ENCODE data around the gene NLRP6.
"Not testable (repeated sequence)": the region's sequence is repeated elsewhere in the genome, so short reads cannot be mapped to it uniquely, and the experiment has no call there.

The NLRP6 gene

GRCh38 chr11:236774-237767, 41.1 kb upstream of the NLRP6 start, which contains the start of gene PSMD13:
TSS of gene PSMD13 (plus strand) at chr11:236976. CDS start at chr11:237050, 74 bp downstream.
- Histone ChIP-seq H3K4me3 (ENCODE audit: low read length) (peak within 1 kb of the TSS; percentile 99), H3K27me3 (ENCODE audit: control insufficient read depth, low read length) (no peaks in the 10 kb centered on the region), H3K4me2 (ENCODE audit: low read length) (peak within 1 kb of the TSS; percentile 99), H3K79me2 (ENCODE audit: control insufficient read depth, low read length) (peaks cover 61% of the 10 kb centered on the region), H3F3A (ENCODE audit: control insufficient read depth, insufficient read depth) (peaks cover 3% of the 10 kb centered on the region; the same call in 1 of the 2 replicates), H3K9me2 (replicated peaks; ENCODE audit: control insufficient read depth, low read length) (no peaks in the 10 kb centered on the region), H3K27ac (ENCODE audit: low read depth, low read length) (peak within 1 kb of the TSS; percentile 91), H4K20me1 (ENCODE audit: control insufficient read depth, insufficient read depth, low read depth, low read length) (no peaks in the 10 kb centered on the region; the same call in 1 of the 2 replicates), H3K9me3 (ENCODE audit: control insufficient read depth, insufficient read depth, low read length) (no peaks in the 10 kb centered on the region), H3K36me3 (ENCODE audit: control insufficient read depth, low read length) (peaks cover 38% of the 10 kb centered on the region), H3K4me1 (ENCODE audit: control insufficient read depth, low read length) (peaks cover 20% of the 10 kb centered on the region)
- TF ChIP-seq, protein P1, sequence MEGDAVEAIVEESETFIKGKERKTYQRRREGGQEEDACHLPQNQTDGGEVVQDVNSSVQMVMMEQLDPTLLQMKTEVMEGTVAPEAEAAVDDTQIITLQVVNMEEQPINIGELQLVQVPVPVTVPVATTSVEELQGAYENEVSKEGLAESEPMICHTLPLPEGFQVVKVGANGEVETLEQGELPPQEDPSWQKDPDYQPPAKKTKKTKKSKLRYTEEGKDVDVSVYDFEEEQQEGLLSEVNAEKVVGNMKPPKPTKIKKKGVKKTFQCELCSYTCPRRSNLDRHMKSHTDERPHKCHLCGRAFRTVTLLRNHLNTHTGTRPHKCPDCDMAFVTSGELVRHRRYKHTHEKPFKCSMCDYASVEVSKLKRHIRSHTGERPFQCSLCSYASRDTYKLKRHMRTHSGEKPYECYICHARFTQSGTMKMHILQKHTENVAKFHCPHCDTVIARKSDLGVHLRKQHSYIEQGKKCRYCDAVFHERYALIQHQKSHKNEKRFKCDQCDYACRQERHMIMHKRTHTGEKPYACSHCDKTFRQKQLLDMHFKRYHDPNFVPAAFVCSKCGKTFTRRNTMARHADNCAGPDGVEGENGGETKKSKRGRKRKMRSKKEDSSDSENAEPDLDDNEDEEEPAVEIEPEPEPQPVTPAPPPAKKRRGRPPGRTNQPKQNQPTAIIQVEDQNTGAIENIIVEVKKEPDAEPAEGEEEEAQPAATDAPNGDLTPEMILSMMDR (IDR thresholded peaks at IDR 0.05; ENCODE audit: low read depth, low read length, poor library complexity, severe bottlenecking): no peak
- no peak for TF ChIP-seq EZH2phosphoT487 (IDR thresholded peaks at IDR 0.05; ENCODE audit: borderline replicate concordance, low read length)

- Histone ChIP-seq H3K4me2 (ENCODE audit: low read length) (peak overlapping the region; percentile 99), H3K36me3 (ENCODE audit: control insufficient read depth, low read length) (peaks cover 49% of the 10 kb centered on the region), H3K4me3 (ENCODE audit: low read length) (peak overlapping the region; percentile 99)
Measured at GRCh38 chr11:238346-238745, 39.9 kb upstream of the NLRP6 start.

DNA sequence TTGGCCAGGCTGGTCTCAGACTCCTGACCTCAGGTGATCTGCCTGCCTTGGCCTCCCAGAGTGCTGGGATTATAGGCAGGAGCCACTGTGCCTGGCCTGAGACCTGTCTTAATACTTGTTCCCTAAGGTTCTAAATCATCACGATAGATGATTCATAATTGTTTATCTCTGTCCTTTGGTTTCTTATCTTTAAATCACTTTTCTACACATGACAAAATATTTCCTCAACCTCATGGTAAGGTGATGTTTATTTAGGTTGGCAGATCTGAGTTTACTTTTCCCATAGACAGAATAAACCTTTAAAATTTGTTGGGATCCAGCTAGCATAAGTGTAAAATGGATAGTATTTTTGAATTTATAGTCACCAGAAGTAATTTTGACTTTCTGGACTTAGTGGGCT, 37.9 kb upstream of the NLRP6 start:
- no peaks in the 10 kb centered on the region for H3K9me3 ChIP-seq (ENCODE audit: control insufficient read depth, insufficient read depth, low read length)
- peaks cover 69% of the 10 kb centered on the region for H3K36me3 ChIP-seq (ENCODE audit: control insufficient read depth, low read length)
- H3K4me3 ChIP-seq (ENCODE audit: low read length): no peak overlapping the region
- peaks cover 69% of the 10 kb centered on the region for H3K79me2 ChIP-seq (ENCODE audit: control insufficient read depth, low read length)
- peaks cover 3% of the 10 kb centered on the region; the same call in 1 of the 2 replicates for H3F3A ChIP-seq (ENCODE audit: control insufficient read depth, insufficient read depth)
- no peaks in the 10 kb centered on the region for H3K9me2 ChIP-seq (replicated peaks; ENCODE audit: control insufficient read depth, low read length)
- no peaks in the 10 kb centered on the region; the same call in 1 of the 2 replicates for H4K20me1 ChIP-seq (ENCODE audit: control insufficient read depth, insufficient read depth, low read depth, low read length)
- peaks cover 17% of the 10 kb centered on the region for H3K4me1 ChIP-seq (ENCODE audit: control insufficient read depth, low read length)
- H3K27me3 ChIP-seq (ENCODE audit: control insufficient read depth, low read length): no peaks in the 10 kb centered on the region
- no peak overlapping the region for H3K4me2 ChIP-seq (ENCODE audit: low read length)
- no peak overlapping the region for H3K27ac ChIP-seq (ENCODE audit: low read depth, low read length)
- TF ChIP-seq EZH2phosphoT487 (IDR thresholded peaks at IDR 0.05; ENCODE audit: borderline replicate concordance, low read length): no peak
- TF ChIP-seq, protein P1 (IDR thresholded peaks at IDR 0.05; ENCODE audit: low read depth, low read length, poor library complexity, severe bottlenecking): no peak

More at GRCh38 chr11:238346-238745, 39.9 kb upstream of the NLRP6 start:
- not testable (repeated sequence) for H3K27ac ChIP-seq (ENCODE audit: low read depth, low read length); H3K9me2 ChIP-seq (replicated peaks; ENCODE audit: control insufficient read depth, low read length); H3K27me3 ChIP-seq (ENCODE audit: control insufficient read depth, low read length); H3F3A ChIP-seq (ENCODE audit: control insufficient read depth, insufficient read depth); H4K20me1 ChIP-seq (ENCODE audit: control insufficient read depth, insufficient read depth, low read depth, low read length); H3K9me3 ChIP-seq (ENCODE audit: control insufficient read depth, insufficient read depth, low read length)
- peaks cover 20% of the 10 kb centered on the region for H3K4me1 ChIP-seq (ENCODE audit: control insufficient read depth, low read length)
- H3K79me2 ChIP-seq (ENCODE audit: control insufficient read depth, low read length): peaks cover 67% of the 10 kb centered on the region

DNA sequence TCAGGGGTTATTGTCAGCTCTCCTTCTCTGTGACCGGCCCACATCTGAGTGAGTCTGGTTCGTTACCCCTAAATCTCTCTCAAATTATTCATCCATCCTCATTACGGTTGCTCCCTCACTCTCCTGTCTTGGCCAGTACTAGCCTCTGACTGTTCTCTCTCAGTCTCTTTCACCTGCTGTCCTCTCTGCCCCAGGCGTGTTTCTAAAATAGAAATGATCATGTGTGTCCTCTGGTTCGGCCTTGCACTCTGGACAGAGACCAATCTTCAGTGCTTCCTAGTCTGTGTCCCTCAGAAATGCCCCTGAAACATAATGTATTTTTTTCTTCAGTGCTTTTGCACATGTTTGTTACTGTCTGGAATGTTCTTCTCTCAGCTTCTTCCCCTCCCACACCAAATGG, 36.6 kb upstream of the NLRP6 start:
- H3K27ac ChIP-seq (ENCODE audit: low read depth, low read length): no peak overlapping the region
- no peaks in the 10 kb centered on the region for H3K27me3 ChIP-seq (ENCODE audit: control insufficient read depth, low read length)
- H3K36me3 ChIP-seq (ENCODE audit: control insufficient read depth, low read length): peaks cover 82% of the 10 kb centered on the region
- peaks cover 13% of the 10 kb centered on the region for H3K4me1 ChIP-seq (ENCODE audit: control insufficient read depth, low read length)
- no peaks in the 10 kb centered on the region for H3K9me3 ChIP-seq (ENCODE audit: control insufficient read depth, insufficient read depth, low read length)
- no peaks in the 10 kb centered on the region; the same call in 1 of the 2 replicates for H4K20me1 ChIP-seq (ENCODE audit: control insufficient read depth, insufficient read depth, low read depth, low read length)
- no peaks in the 10 kb centered on the region for H3K9me2 ChIP-seq (replicated peaks; ENCODE audit: control insufficient read depth, low read length)
- H3K4me3 ChIP-seq (ENCODE audit: low read length): no peak overlapping the region
- H3K79me2 ChIP-seq (ENCODE audit: control insufficient read depth, low read length): peaks cover 62% of the 10 kb centered on the region
- TF ChIP-seq, protein P1 (IDR thresholded peaks at IDR 0.05; ENCODE audit: low read depth, low read length, poor library complexity, severe bottlenecking): no peak
- TF ChIP-seq EZH2phosphoT487 (IDR thresholded peaks at IDR 0.05; ENCODE audit: borderline replicate concordance, low read length): no peak
- no peak overlapping the region for H3K4me2 ChIP-seq (ENCODE audit: low read length)
- peaks cover under 1% of the 10 kb centered on the region; the same call in 1 of the 2 replicates for H3F3A ChIP-seq (ENCODE audit: control insufficient read depth, insufficient read depth)
